ENCODE measurements around the gene SALL2.
A peak's percentile ranks its signal among the peaks of the same experiment; 100 is the strongest.
"Not testable (repeated sequence)": the region's sequence is repeated elsewhere in the genome, so short reads cannot be mapped to it uniquely, and the experiment has no call there.

The SALL2 gene

GRCh38 chr14:21525962-21526671, at the start of gene SALL2:
SALL2 (minus strand) TSS chr14:21526346; CDS start chr14:21526127, 219 bp downstream.
- peak; percentile 54 to 62 for DNase-seq

- DNase-seq, result no peak
Measured at GRCh38 chr14:21575661-21576060, 49.5 kb upstream of the SALL2 start.

GRCh38 chr14:21572604-21573003, 46.5 kb upstream of the SALL2 start:
- no peak for DNase-seq

DNA sequence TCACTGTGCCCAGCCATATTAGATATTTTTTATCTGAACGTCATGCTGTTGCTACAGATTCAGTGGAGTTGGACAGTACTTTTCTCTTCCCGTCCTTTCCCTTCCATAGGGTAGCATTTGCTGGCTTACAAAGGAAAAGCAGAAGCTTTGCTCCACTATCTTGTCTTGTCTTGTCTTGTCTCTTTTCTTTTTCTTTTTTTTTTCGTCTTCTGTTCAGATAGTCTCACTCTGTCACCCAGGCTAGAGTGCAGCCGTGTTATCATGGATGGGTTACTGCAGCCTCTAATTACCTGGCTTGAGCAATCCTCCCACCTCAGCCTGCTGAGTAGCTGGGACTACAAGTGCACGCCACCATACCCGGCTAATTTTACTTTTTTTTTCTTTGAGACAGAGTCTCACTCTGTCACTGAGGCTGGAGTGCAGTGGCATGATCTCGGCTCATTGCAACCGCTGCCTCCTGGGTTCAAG, 32.6 kb upstream of the SALL2 start:
- DNase-seq, result no peak

DNA sequence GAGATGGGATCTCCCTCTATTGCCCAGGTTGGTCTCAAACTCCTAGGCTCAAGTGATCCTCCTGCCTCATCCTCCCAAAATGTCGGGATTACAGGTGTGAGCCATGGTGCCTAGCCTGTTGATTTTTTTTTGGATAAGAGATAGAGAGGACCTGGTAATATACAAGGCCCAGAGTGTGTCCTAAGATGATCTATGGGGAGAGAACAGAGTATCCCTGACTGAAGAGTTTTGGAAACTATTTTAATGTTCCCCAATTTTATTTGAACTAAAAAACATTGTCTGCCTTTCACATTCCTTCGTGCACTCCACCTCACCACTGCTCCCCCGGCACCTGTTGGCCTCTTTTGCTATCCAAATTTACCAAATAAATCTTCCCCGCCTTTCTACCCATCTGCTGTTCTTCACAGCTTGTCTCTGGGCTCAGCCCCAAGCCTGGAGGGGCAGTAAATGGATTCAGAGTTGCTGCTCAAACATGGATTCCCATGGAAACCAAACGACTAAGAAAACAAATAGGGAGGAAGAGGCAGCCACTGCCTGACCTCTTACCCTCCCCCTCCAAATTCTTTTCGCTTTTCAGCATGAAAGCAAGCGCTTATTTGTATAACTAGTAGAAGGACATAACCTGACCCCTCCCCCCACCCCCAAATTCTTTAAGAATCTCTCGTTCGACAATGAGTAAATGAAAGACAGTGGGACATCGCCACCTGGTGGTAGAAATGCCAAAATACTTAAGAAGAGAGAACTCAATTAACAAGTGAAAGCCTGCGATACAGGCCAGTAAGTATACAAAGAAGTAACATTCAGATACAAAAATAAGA, 31.1 kb upstream of the SALL2 start:
- peak; percentile 79 for DNase-seq

- no peak for DNase-seq
Measured at GRCh38 chr14:21556378-21557083, 30.4 kb upstream of the SALL2 start.

DNA sequence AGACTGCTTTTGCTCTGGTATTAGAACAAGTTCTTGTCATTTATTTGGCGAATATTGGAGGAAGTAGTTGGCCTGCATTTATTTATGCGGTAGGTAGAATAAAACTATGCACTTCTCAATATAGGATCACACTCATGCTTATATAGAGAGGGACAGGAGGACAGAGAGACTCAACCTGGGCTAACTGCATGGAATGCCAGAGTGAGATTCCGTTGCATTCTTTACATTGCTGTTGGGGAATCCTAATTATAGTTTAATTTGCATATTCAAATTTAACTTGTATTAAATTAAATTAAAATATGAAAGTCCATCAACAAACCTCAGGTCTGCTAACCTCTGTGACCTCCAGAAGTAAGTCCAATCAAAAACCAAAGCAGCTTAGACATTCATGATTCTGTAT, 27.1 kb upstream of the SALL2 start:
- no peak for DNase-seq

DNA sequence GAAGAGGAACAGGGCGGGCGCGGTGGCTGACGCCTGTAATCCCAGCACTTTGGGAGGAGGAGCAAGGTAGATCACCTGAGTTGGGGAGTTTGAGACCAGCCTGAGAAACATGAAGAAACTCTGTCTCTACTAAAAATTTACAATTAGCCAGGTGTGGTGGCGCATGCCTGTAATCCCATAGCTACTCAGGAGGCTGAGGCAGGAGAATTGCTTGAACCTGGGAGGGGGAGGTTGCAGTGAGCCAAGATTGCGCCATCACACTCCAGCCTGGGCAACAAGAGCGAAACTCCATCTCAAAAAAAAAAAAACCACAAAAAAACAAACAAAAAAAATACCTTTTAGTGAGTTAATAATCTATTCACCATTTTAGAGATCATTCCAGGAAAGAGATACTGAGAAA, 18.4 kb upstream of the SALL2 start:
- DNase-seq, result not testable (repeated sequence)

GRCh38 chr14:21543963-21544362, 17.8 kb upstream of the SALL2 start:
- no peak for DNase-seq

DNA sequence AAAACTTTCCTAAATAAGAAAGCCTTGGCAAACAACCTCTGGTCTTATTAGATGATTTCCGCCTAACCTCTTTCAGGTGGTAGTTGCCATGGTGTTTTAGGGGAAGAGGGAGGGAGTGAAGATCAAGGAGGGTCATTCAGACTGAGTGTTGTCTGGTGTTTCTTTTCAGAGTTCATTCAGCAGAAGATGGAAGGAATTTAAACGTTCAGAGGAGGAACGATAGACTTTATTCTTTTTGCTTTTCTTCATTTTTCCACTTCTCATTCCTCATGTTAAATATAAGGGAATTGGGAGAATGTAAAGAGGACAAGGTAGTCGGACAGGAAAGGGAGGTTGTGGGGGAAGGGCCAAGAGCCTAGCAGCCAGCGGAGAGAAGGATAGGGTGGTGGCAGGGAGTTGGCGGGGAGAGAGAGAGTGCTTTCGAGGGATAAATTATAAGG, 17.4 kb upstream of the SALL2 start:
- DNase-seq, result no peak

- DNase-seq, result no peak
Measured at GRCh38 chr14:21541413-21542074, 15.4 kb upstream of the SALL2 start.

GRCh38 chr14:21539189-21539940, 13.2 kb upstream of the SALL2 start:
- DNase-seq, result no peak

DNA sequence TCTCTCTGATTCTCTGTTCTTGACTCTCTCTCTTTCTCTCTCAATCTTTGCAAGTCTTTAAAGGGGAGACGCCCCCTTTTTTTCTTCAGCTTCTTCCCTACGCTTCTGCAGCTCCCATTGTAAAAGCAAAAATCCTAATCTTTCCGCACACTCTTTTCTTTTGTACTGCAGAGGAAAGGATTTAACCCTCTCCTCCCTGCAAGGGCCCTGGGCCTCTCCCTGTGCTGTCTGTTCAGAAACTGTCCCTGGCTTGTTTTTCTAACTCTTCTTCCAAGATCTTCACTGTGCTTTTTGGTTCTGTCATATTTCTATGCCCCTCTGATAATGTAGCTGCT, 10.9 kb upstream of the SALL2 start:
- DNase-seq, result no peak

DNA sequence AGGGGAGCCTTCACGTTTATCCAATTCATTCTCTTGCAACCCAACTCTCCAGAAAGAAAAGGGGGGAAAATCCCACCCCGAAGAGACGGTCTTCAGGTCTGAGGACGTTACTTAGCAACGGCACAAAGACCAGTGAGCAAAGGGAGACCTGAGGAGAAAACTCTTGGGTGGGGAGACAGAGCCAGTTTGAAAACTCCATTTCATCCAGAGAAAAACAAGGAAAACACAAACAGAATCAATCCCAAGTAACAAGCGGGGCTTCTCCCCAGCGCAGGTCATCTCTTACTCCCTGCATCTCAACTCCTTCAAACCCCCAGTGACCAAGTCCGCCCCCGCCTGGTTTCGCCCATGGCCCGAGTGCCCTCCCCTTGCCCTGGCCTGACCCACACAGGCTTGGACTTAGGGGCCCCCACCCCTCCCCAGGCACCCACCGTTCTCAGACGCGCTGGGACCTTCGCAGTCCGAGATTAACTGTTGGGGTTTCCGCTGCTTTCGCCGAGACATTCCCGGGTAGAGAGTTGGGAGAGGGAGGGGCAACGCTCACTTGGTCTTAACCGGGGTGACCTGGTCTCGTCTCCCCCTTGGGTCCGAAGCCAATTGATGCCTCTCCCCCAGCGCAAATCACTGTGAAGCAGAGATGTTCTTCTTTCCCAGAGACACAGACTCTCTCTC, 10.4 kb upstream of the SALL2 start:
- DNase-seq, result no peak

- no peak for DNase-seq
Measured at GRCh38 chr14:21535545-21536417, 9.6 kb upstream of the SALL2 start.

GRCh38 chr14:21534576-21534975, 8.4 kb upstream of the SALL2 start:
- DNase-seq, result no peak

DNA sequence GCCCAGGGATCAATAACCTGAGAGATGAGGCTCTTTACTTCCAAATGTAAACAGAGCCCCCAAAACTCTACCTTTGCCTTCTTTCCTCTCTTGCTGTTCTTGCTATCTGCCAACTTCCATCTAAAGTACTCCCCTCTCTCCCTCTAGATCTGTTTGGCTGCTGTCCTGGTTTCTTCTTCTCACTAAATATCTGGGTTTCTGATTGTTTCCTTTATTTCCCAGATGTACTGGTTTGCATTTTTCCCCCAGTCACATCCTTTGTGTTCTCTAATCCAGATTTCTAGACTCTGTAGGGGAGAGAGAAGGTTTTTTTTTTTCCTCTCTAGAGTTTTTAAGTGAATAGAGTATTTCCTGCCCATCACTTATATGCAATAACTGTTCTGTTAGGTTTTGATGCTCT, 7.1 kb upstream of the SALL2 start:
- DNase-seq, result no peak

GRCh38 chr14:21529515-21529914, 3.4 kb upstream of the SALL2 start:
- no peak for DNase-seq

- no peak for DNase-seq
Measured at GRCh38 chr14:21528381-21529348, 2.5 kb upstream of the SALL2 start.

- DNase-seq, result no peak
Measured at GRCh38 chr14:21527318-21527679, 1.2 kb upstream of the SALL2 start.

Data from stimulated activated CD4-positive, alpha-beta T cell treated with anti-CD3 and anti-CD28 coated beads, Interleukin-2, amount 100 ng/mL, for 48 hours (primary cell).